Measurements from ENCODE around the gene SLC35B1. TPM values are rescaled to one million over a fixed set of nuclear protein-coding genes. Genes with fewer than 3 reads are reported as not detected.

SLC35B1 gene
- total RNA-seq, 2 experiments from 2014 or later = 50.4 TPM

Other genes with a start within 250 kb of the SLC35B1 start
- gene NGFR, start 212.7 kb downstream of the SLC35B1 start, total RNA-seq = under 1 TPM; 0.33 to 0.58 TPM
- not detected for gene NXPH3, start 132.1 kb downstream of the SLC35B1 start, total RNA-seq
- gene SPOP, start 29.9 kb downstream of the SLC35B1 start, total RNA-seq = 10 to 100 TPM; 52.2 to 57.8 TPM
- gene FAM117A, start 56.2 kb upstream of the SLC35B1 start, total RNA-seq = 10 to 100 TPM; 61.0 to 62.0 TPM
- 10 to 100 TPM; 79.8 to 80.2 TPM for gene KAT7, start 80.7 kb upstream of the SLC35B1 start, total RNA-seq
- not detected for gene TAC4, start 140.1 kb upstream of the SLC35B1 start, total RNA-seq

Data from activated CD4-positive, alpha-beta memory T cell treated with anti-CD3 and anti-CD28 coated beads, Interleukin-2, amount 10 ng/mL, durations not matched to agents 7 days and 5 days (primary cell).